Lower lobe of right lung (tissue), 2 donors: ENCODE results near the gene ADGRF1. TPM values are rescaled to one million over a fixed set of nuclear protein-coding genes. Genes with fewer than 3 reads are reported as not detected.

ENCODE experiments used
- ATAC-seq, 2 donors: fragments of 200-7000 bp; cut with Tn5 transposase; one replicate each; pipeline ENCODE4 v1.9.1; 2020 to 2022; ENCODE audit warnings: mild to moderate bottlenecking in 2 of 2, moderate library complexity in 2 of 2
- DNase-seq: peaks from one replicate; pipeline ENCODE4 v3.0.0-alpha.2; 2020
- H3K27ac ChIP-seq: fragments of 200-600 bp; one replicate; pipeline ENCODE4 v1.8.0; 2022
- H3K27me3 ChIP-seq: fragments of 200-600 bp; one replicate; pipeline ENCODE4 v1.8.0; 2022; ENCODE audit warnings: low read depth
- H3K36me3 ChIP-seq: fragments of 200-600 bp; one replicate; pipeline ENCODE4 v1.8.0; 2022; ENCODE audit warnings: mild to moderate bottlenecking
- H3K4me1 ChIP-seq: fragments of 200-600 bp; one replicate; pipeline ENCODE4 v1.8.0; 2022
- H3K4me3 ChIP-seq: fragments of 200-600 bp; one replicate; pipeline ENCODE4 v1.8.0; 2022; ENCODE audit warnings: mild to moderate bottlenecking
- H3K9me3 ChIP-seq: fragments of 200-600 bp; one replicate; pipeline ENCODE4 v1.8.0; 2022
- intact Hi-C: fragments of 100-400 bp; cut with DNase I; formaldehyde crosslinking; loops from one replicate; pipeline ENCODE4 v1.11.0; 2022
- total RNA-seq: library from RNA; stranded (reverse); fragmentation: NEBNext Ultra II Directional; extraction: Animal tissue kit (Norgen Biotek cat#: 25700); gene quantifications from one replicate; pipeline ENCODE4 v1.2.1, GENCODE V29; 2021
- TF ChIP-seq, protein P1 (sequence below): fragments of 200-600 bp; IDR thresholded peaks from one replicate; pipeline ENCODE4 v1.8.0; 2022; ENCODE audit warnings: antibody characterized with exemption, mild to moderate bottlenecking
- donor health status: DM: no; HTN: yes; CAD: no; lungs with severe emphysema.

The ADGRF1 gene
- total RNA-seq, 1 donor from 2014 or later, result 9.9 TPM

DNA sequence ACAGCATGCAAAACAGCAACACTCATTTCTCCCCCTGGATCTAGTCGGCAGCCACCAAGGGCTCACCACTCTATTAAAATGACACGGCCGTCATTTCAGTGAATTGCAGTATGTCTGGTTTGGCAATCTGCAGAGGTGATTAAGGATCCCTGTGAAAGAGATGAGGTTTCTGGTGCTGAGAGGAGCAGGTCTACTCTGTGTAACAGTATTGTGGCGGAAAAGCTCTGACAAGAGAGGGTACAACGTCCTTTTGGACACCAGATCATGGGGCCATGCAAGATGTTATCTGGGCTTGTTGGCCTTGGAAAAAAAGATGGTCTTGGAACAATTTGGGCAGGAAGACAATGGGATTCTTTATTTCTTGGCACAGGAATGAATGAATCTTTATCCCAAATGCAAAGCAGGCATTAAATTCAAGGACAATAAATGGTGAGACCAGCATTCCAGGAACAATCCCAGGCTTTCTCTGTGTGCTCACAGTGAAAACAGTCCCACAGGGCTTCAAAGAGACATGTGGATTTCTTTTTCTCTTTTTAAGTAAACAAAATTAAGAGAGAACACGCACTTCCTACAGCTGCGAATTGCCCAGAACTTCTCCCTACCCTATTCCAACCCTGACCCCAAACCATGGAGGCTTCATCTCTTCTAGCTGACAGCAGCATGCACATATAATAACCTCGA is 33.7 kb upstream of the ADGRF1 start:
- Histone ChIP-seq H3K27ac (peak overlapping the region; percentile 34), H3K36me3 (no peaks in the 10 kb centered on the region), H3K9me3 (no peaks in the 10 kb centered on the region), H3K4me1 (peaks cover 23% of the 10 kb centered on the region), H3K4me3 (no peak overlapping the region), H3K27me3 (no peaks in the 10 kb centered on the region)
- intact Hi-C loops, result no loop called here
- ATAC-seq, result no peak
- DNase-seq, result no peak
- TF ChIP-seq, protein P1, sequence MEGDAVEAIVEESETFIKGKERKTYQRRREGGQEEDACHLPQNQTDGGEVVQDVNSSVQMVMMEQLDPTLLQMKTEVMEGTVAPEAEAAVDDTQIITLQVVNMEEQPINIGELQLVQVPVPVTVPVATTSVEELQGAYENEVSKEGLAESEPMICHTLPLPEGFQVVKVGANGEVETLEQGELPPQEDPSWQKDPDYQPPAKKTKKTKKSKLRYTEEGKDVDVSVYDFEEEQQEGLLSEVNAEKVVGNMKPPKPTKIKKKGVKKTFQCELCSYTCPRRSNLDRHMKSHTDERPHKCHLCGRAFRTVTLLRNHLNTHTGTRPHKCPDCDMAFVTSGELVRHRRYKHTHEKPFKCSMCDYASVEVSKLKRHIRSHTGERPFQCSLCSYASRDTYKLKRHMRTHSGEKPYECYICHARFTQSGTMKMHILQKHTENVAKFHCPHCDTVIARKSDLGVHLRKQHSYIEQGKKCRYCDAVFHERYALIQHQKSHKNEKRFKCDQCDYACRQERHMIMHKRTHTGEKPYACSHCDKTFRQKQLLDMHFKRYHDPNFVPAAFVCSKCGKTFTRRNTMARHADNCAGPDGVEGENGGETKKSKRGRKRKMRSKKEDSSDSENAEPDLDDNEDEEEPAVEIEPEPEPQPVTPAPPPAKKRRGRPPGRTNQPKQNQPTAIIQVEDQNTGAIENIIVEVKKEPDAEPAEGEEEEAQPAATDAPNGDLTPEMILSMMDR, result no peak

DNA sequence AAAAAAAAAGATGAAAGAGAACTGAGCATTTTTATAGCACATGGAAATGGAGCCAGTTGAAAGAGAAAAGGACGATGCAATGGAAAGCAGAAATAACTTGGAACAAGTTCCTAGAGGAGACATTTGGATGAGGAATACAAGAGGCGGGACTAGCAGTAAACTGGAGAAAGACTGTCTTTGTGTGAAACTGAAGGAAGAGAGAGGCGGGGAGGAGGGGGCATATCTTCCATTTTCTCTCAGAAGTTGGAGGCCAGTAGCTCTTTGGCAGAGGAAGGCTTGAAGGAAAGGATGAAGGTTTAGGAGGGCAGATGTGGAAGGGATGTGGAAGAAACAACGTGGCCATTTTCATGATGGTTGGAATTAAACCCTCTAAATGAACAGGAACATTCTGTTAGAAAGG is 33.0 kb upstream of the ADGRF1 start:
- TF ChIP-seq, protein P1, result no peak
- H3K27ac ChIP-seq, result no peak overlapping the region
- no peaks in the 10 kb centered on the region for H3K27me3 ChIP-seq
- H3K4me1 ChIP-seq, result peaks cover 23% of the 10 kb centered on the region
- no peaks in the 10 kb centered on the region for H3K36me3 ChIP-seq
- no peak for DNase-seq
- no peak for ATAC-seq
- no peaks in the 10 kb centered on the region for H3K9me3 ChIP-seq
- intact Hi-C loops, result no loop called here
- H3K4me3 ChIP-seq, result no peak overlapping the region

DNA sequence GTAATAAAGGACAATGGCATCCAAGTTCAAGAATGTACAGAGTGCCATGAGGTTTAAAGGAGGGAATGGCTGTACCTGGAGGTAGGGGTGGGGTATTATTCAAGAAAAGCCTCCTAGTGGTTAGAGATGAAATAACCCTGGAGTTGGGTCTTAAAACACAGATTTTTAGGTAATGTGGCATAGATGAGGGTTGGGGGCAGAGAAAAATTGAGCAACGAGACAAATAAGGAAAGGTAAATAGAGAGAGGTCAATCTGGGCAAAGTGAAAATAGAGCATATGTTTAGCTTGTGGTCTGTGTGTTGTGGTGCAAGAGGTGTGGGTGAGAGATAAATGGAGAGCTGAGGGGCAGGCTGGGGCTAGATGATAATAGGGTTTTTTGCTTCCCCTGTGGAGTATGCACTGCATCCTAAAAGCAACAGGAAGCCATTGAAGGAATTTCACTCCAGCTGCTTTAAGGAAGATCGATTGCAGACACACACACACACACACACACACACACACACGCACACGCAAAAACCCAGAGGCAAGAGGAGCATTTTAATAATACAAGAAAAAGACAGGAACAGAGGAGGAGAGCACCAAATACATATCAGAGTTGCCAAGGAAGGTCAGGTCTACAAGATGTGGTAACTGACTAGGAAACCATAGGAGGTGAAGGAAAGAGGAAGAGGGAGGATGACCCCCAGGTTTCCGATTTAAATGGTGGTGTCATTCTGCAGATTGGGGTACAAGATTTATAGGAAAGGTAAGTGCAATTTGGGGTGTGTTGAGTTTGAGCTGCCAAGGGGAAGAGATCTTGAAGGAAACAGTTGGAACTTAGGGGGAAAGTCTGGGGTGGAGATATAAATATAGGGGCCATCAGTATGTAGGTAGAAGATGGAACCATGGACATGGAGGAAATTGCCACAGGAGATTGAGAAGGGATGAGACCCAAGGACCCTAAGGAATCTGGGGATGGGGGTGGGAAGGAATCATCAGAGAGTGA is 31.3 kb upstream of the ADGRF1 start:
- Histone ChIP-seq H3K36me3 (no peaks in the 10 kb centered on the region), H3K4me3 (no peak overlapping the region), H3K27ac (peak overlapping the region; percentile 14), H3K27me3 (no peaks in the 10 kb centered on the region), H3K4me1 (peaks cover 23% of the 10 kb centered on the region), H3K9me3 (no peaks in the 10 kb centered on the region)
- TF ChIP-seq, protein P1, result no peak
- DNase-seq, result no peak
- intact Hi-C loops, result no loop called here
- peak; percentile 38 to 39 for ATAC-seq

DNA sequence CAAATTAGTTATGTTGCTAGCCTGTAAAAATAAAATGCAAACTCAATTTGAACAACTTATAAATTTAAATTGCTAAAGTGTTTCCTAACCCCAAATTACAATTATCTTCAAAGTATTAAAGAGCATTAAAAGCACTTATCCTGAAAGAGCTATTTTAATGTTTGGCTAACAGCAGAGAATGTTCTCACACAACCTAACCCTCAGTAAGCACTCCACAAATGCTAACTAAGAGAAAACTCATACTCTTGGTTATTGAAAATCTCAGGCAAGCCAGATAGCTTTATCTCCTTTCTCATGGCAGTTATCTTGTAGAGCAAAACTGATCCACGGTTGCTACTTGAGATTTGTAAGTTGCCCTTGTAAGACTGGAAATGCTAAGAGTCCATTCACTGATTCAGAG is 30.5 kb upstream of the ADGRF1 start:
- Histone ChIP-seq H3K9me3 (no peaks in the 10 kb centered on the region), H3K4me3 (no peak overlapping the region), H3K27me3 (no peaks in the 10 kb centered on the region), H3K4me1 (peaks cover 23% of the 10 kb centered on the region), H3K36me3 (no peaks in the 10 kb centered on the region), H3K27ac (peak overlapping the region; percentile 14)
- intact Hi-C loops, result no loop called here
- DNase-seq (no peak), ATAC-seq (peak; percentile 76 to 84)
- TF ChIP-seq, protein P1, result no peak

DNA sequence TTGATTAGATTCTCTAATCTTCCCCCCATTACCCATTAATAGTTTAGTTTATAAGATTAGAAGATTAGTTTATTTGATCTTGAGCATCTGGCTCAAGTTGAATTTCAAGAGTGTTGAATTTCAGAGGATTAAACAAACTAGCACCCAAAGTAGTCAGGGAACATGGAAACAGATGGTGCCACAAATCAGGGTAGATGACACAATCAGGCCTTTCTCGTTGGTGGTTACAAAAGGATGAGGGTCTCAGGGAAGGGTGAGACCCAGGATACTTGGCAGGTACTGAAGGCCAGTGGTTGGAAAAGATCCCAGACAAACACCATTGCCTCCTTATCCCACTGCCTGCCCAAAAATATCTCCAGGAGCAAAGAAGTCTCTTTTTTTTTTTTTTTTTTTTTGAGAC is 29.5 kb upstream of the ADGRF1 start:
- H3K27ac ChIP-seq, result no peak overlapping the region

More for the DNA sequence above, 29.5 kb upstream of the ADGRF1 start:
- intact Hi-C loops, result no loop called here
- Histone ChIP-seq H3K27me3 (no peaks in the 10 kb centered on the region), H3K4me3 (no peak overlapping the region), H3K4me1 (peaks cover 15% of the 10 kb centered on the region), H3K9me3 (no peaks in the 10 kb centered on the region), H3K36me3 (no peaks in the 10 kb centered on the region)
- DNase-seq (no peak), ATAC-seq (no peak)
- TF ChIP-seq, protein P1, result no peak
